Keratinocyte (primary cell): ENCODE data around the gene SLC35B2.

Experiments used
- EZH2 ChIP-seq: IDR thresholded peaks from one replicate; pipeline ENCODE4 v1.6.1; 2012; ENCODE audit warnings: inconsistent platforms, mild to moderate bottlenecking, low read length, moderate library complexity
- TF ChIP-seq, protein P1 (sequence below), 3 experiments: IDR thresholded peaks in 1 of 3; conservative IDR thresholded peaks in 1 of 3; optimal IDR thresholded peaks in 1 of 3; 2 replicates in 2 of 3; 3 replicates in 1 of 3; pipeline versions ENCODE3 to v1.5.1; 2011; ENCODE audit warnings: low read length in 3 of 3, mild to moderate bottlenecking in 3 of 3, moderate library complexity in 2 of 3, control low read depth in 1 of 3, inconsistent platforms in 1 of 3; ENCODE audit not compliant: insufficient read depth in 2 of 3; ENCODE audit errors: extremely low read depth in 1 of 3

DNA sequence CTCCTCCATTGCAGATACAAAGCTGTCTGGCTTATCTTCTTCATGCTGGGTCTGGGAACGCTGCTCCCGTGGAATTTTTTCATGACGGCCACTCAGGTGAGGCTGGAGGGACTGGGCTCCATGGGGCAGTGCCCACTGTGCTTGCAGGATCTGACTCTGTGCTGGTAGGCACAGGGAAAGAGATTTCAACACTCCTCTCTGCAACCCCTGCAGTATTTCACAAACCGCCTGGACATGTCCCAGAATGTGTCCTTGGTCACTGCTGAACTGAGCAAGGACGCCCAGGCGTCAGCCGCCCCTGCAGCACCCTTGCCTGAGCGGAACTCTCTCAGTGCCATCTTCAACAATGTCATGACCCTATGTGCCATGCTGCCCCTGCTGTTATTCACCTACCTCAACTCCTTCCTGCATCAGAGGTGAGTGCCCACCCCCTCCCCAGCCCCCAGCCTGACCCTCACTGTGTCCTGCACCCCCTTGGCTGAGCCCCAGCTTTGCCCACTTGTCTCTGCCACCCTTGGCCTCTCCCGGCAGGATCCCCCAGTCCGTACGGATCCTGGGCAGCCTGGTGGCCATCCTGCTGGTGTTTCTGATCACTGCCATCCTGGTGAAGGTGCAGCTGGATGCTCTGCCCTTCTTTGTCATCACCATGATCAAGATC is 27.8 kb downstream of the SLC35B2 start:
- TF ChIP-seq EZH2, result no peak
- TF ChIP-seq, protein P1, sequence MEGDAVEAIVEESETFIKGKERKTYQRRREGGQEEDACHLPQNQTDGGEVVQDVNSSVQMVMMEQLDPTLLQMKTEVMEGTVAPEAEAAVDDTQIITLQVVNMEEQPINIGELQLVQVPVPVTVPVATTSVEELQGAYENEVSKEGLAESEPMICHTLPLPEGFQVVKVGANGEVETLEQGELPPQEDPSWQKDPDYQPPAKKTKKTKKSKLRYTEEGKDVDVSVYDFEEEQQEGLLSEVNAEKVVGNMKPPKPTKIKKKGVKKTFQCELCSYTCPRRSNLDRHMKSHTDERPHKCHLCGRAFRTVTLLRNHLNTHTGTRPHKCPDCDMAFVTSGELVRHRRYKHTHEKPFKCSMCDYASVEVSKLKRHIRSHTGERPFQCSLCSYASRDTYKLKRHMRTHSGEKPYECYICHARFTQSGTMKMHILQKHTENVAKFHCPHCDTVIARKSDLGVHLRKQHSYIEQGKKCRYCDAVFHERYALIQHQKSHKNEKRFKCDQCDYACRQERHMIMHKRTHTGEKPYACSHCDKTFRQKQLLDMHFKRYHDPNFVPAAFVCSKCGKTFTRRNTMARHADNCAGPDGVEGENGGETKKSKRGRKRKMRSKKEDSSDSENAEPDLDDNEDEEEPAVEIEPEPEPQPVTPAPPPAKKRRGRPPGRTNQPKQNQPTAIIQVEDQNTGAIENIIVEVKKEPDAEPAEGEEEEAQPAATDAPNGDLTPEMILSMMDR (optimal IDR thresholded peaks at IDR 0.05 in 1 of 3, IDR thresholded peaks at IDR 0.05 in 1 of 3, conservative IDR thresholded peaks at IDR 0.05 in 1 of 3; ENCODE audit: extremely low read depth in 1 of 3, insufficient read depth in 2 of 3, low read length in 3 of 3), result no peak
